ENCODE results near the gene IP6K3. TPM values are rescaled to one million over a fixed set of nuclear protein-coding genes. Genes with fewer than 3 reads are reported as not detected.

Gene IP6K3
- total and polyA plus RNA-seq, 2 experiments from 2014 or later: 0.14 to 0.16 TPM

GRCh38 chr6:33757906-33758305 is 11.2 kb upstream of the IP6K3 start:
- peaks cover 9% of the 10 kb centered on the region for H3K27me3 Mint-ChIP-seq (ENCODE audit: insufficient read depth, low read depth, poor library complexity)
- Histone ChIP-seq H3K36me3 (ENCODE audit: insufficient read depth) (no peaks in the 10 kb centered on the region), H2AFZ (no peak overlapping the region), H4K20me1 (replicated peaks; ENCODE audit: insufficient read depth) (no peaks in the 10 kb centered on the region), H3K27ac (ENCODE audit: low read depth) (no peak overlapping the region), H3F3A (replicated peaks; ENCODE audit: low read depth) (0 out of 2 replicates have a peak, but pooled peaks cover 3% of the 10 kb centered on the region), H3K79me2 (replicated peaks; ENCODE audit: insufficient read depth) (no peaks in the 10 kb centered on the region), H3K4me1 (ENCODE audit: insufficient read depth) (no peaks in the 10 kb centered on the region), H3K27me3 (ENCODE audit: insufficient read depth) (no peaks in the 10 kb centered on the region), H3K4me3 (no peak overlapping the region), H3K9me2 (ENCODE audit: insufficient read depth) (no peaks in the 10 kb centered on the region), H3K4me2 (no peak overlapping the region)
- H3K36me3 Mint-ChIP-seq (ENCODE audit: low read depth): no peaks in the 10 kb centered on the region; the same call in 2 of the 3 replicates
- peaks cover 9% of the 10 kb centered on the region; the same call in 2 of the 3 replicates for H3K4me1 Mint-ChIP-seq
- no peak overlapping the region; the same call in 2 of the 3 replicates for H3K4me3 Mint-ChIP-seq
- TF ChIP-seq, protein P1, sequence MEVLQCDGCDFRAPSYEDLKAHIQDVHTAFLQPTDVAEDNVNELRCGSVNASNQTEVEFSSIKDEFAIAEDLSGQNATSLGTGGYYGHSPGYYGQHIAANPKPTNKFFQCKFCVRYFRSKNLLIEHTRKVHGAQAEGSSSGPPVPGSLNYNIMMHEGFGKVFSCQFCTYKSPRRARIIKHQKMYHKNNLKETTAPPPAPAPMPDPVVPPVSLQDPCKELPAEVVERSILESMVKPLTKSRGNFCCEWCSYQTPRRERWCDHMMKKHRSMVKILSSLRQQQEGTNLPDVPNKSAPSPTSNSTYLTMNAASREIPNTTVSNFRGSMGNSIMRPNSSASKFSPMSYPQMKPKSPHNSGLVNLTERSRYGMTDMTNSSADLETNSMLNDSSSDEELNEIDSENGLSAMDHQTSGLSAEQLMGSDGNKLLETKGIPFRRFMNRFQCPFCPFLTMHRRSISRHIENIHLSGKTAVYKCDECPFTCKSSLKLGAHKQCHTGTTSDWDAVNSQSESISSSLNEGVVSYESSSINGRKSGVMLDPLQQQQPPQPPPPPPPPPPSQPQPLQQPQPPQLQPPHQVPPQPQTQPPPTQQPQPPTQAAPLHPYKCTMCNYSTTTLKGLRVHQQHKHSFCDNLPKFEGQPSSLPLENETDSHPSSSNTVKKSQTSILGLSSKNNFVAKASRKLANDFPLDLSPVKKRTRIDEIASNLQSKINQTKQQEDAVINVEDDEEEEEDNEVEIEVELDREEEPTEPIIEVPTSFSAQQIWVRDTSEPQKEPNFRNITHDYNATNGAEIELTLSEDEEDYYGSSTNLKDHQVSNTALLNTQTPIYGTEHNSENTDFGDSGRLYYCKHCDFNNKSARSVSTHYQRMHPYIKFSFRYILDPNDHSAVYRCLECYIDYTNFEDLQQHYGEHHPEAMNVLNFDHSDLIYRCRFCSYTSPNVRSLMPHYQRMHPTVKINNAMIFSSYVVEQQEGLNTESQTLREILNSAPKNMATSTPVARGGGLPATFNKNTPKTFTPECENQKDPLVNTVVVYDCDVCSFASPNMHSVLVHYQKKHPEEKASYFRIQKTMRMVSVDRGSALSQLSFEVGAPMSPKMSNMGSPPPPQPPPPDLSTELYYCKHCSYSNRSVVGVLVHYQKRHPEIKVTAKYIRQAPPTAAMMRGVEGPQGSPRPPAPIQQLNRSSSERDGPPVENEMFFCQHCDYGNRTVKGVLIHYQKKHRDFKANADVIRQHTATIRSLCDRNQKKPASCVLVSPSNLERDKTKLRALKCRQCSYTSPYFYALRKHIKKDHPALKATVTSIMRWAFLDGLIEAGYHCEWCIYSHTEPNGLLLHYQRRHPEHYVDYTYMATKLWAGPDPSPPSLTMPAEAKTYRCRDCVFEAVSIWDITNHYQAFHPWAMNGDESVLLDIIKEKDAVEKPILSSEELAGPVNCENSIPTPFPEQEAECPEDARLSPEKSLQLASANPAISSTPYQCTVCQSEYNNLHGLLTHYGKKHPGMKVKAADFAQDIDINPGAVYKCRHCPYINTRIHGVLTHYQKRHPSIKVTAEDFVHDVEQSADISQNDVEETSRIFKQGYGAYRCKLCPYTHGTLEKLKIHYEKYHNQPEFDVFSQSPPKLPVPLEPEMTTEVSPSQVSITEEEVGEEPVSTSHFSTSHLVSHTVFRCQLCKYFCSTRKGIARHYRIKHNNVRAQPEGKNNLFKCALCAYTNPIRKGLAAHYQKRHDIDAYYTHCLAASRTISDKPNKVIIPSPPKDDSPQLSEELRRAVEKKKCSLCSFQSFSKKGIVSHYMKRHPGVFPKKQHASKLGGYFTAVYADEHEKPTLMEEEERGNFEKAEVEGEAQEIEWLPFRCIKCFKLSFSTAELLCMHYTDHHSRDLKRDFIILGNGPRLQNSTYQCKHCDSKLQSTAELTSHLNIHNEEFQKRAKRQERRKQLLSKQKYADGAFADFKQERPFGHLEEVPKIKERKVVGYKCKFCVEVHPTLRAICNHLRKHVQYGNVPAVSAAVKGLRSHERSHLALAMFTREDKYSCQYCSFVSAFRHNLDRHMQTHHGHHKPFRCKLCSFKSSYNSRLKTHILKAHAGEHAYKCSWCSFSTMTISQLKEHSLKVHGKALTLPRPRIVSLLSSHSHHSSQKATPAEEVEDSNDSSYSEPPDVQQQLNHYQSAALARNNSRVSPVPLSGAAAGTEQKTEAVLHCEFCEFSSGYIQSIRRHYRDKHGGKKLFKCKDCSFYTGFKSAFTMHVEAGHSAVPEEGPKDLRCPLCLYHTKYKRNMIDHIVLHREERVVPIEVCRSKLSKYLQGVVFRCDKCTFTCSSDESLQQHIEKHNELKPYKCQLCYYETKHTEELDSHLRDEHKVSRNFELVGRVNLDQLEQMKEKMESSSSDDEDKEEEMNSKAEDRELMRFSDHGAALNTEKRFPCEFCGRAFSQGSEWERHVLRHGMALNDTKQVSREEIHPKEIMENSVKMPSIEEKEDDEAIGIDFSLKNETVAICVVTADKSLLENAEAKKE (CRISPR knock-in tag; IDR thresholded peaks at IDR 0.05): no peak
- TF ChIP-seq ZNF114 (CRISPR knock-in tag; IDR thresholded peaks at IDR 0.05) (no peak), CREB1 (CRISPR knock-in tag; IDR thresholded peaks at IDR 0.05; ENCODE audit: low read depth) (no peak), CTCF (conservative IDR thresholded peaks at IDR 0.05; ENCODE audit: low read depth in 2 of 2) (no peak), NANOG (IDR thresholded peaks at IDR 0.05; ENCODE audit: borderline replicate concordance) (no peak), POLR2AphosphoS5 (IDR thresholded peaks at IDR 0.05; ENCODE audit: low read depth) (no peak), REST (IDR thresholded peaks at IDR 0.05; ENCODE audit: unreplicated experiment) (no peak), EZH2 (IDR thresholded peaks at IDR 0.05; ENCODE audit: low read depth, unreplicated experiment) (no peak), JUNB (IDR thresholded peaks at IDR 0.05; ENCODE audit: unreplicated experiment) (no peak), STAT1 (IDR thresholded peaks at IDR 0.05; ENCODE audit: unreplicated experiment) (no peak), EZH2phosphoT487 (IDR thresholded peaks at IDR 0.05; ENCODE audit: unreplicated experiment) (no peak)
- TF ChIP-seq, protein P2, sequence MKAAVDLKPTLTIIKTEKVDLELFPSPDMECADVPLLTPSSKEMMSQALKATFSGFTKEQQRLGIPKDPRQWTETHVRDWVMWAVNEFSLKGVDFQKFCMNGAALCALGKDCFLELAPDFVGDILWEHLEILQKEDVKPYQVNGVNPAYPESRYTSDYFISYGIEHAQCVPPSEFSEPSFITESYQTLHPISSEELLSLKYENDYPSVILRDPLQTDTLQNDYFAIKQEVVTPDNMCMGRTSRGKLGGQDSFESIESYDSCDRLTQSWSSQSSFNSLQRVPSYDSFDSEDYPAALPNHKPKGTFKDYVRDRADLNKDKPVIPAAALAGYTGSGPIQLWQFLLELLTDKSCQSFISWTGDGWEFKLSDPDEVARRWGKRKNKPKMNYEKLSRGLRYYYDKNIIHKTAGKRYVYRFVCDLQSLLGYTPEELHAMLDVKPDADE (IDR thresholded peaks at IDR 0.05): no peak
- H3K27ac Mint-ChIP-seq: no peak overlapping the region
- ATAC-seq (no peak), DNase-seq (ENCODE audit: low spot score) (no peak)
- no peaks in the 10 kb centered on the region; the same call in 2 of the 3 replicates for H3K9me3 Mint-ChIP-seq

Data from GM23338 (cell line).